GM23248 (cell line): ENCODE measurements around the gene BPIFB3. TPM values are rescaled to one million over a fixed set of nuclear protein-coding genes. Genes with fewer than 3 reads are reported as not detected.

ENCODE experiments used
- DNase-seq: peaks from one replicate; pipeline ENCODE4 v3.0.0-alpha.2; 2015
- H2AFZ ChIP-seq: fragments of 200-600 bp; sonication (generic); 2 replicates; pipeline ENCODE4 v1.6.1; 2016; ENCODE audit warnings: antibody characterized with exemption
- H3F3A ChIP-seq: fragments of 200-600 bp; sonication (generic); 2 replicates; pipeline ENCODE4 v1.6.1; 2016; ENCODE audit warnings: mild to moderate bottlenecking, antibody characterized with exemption, mixed run types; ENCODE audit not compliant: insufficient read depth
- H3K27ac ChIP-seq: fragments of 200-600 bp; sonication (generic); 2 replicates; pipeline ENCODE4 v1.5.1; 2016; ENCODE audit warnings: mild to moderate bottlenecking
- H3K27me3 ChIP-seq: fragments of 200-600 bp; sonication (generic); replicated peaks from 2 replicates; pipeline ENCODE4 v1.6.1; 2016; ENCODE audit warnings: mild to moderate bottlenecking; ENCODE audit not compliant: insufficient read depth
- H3K36me3 ChIP-seq: fragments of 200-600 bp; sonication (generic); 2 replicates; pipeline ENCODE4 v1.6.1; 2016; ENCODE audit warnings: low read depth, mild to moderate bottlenecking
- H3K4me1 ChIP-seq: fragments of 200-600 bp; sonication (generic); 2 replicates; pipeline ENCODE4 v1.6.1; 2016; ENCODE audit warnings: mild to moderate bottlenecking; ENCODE audit not compliant: insufficient read depth
- H3K4me2 ChIP-seq: fragments of 200-600 bp; sonication (generic); one replicate; pipeline ENCODE4 v1.6.1; 2016; ENCODE audit warnings: mild to moderate bottlenecking; ENCODE audit not compliant: unreplicated experiment
- H3K4me3 ChIP-seq: fragments of 200-600 bp; sonication (generic); 2 replicates; pipeline ENCODE4 v1.5.1; 2016; ENCODE audit warnings: mild to moderate bottlenecking
- H3K79me2 ChIP-seq: fragments of 200-600 bp; sonication (generic); 2 replicates; pipeline ENCODE4 v1.6.1; 2016; ENCODE audit warnings: mild to moderate bottlenecking; ENCODE audit not compliant: insufficient read depth
- H3K9ac ChIP-seq: fragments of 200-600 bp; sonication (generic); 2 replicates; pipeline ENCODE4 v1.6.1; 2016; ENCODE audit warnings: mild to moderate bottlenecking
- H3K9me2 ChIP-seq: fragments of 200-600 bp; sonication (generic); 2 replicates; pipeline ENCODE4 v1.6.1; 2016; ENCODE audit warnings: mixed run types, mild to moderate bottlenecking, moderate library complexity; ENCODE audit not compliant: insufficient read depth
- H3K9me3 ChIP-seq: fragments of 200-600 bp; sonication (generic); one replicate; pipeline ENCODE4 v1.6.1; 2017; ENCODE audit warnings: low read depth
- H4K20me1 ChIP-seq: fragments of 200-600 bp; sonication (generic); 2 replicates; pipeline ENCODE4 v1.6.0; 2016; ENCODE audit not compliant: insufficient read depth
- EZH2 ChIP-seq: fragments of 200-600 bp; sonication (generic); IDR thresholded peaks from 2 replicates; pipeline ENCODE4 v1.6.1; 2018; ENCODE audit warnings: antibody characterized with exemption, mild to moderate bottlenecking; ENCODE audit not compliant: insufficient read depth, poor library complexity, severe bottlenecking
- EZH2phosphoT487 ChIP-seq: fragments of 200-600 bp; sonication (generic); IDR thresholded peaks from 2 replicates; pipeline ENCODE4 v1.6.1; 2018; ENCODE audit warnings: antibody characterized with exemption, moderate library complexity, mild to moderate bottlenecking, low read depth; ENCODE audit not compliant: insufficient read depth
- WGBS, 2 experiments: methylation state at CpG; one replicate each; pipeline ENCODE4 v1.1.6; 2015 to 2017; ENCODE audit warnings: low lambda C conversion rate in 2 of 2, low coverage in 1 of 2; ENCODE audit errors: missing lambda C conversion rate in 2 of 2; 5-methylcytosine and 5-hydroxymethylcytosine counted together
- in situ Hi-C: fragments of 300-500 bp; cut with MboI; formaldehyde crosslinking; loops from 2 replicates; pipeline ENCODE4 v1.15.0; 2020
- polyA plus RNA-seq: library from polyadenylated mRNA; unstranded; fragments of >200 nt; fragmentation: Nextera tagmentation; extraction: Ambion mirVana; gene quantifications from 2 replicates; pipeline ENCODE4 v1.2.1, GENCODE V29; 2016
- total RNA-seq: library from RNA; depleted of rRNA; stranded (reverse); fragments of >200 nt; shearing (Covaris generic); gene quantifications from 2 replicates; pipeline ENCODE4 v1.2.3, GENCODE V29; 2014

Gene BPIFB3
- total and polyA plus RNA-seq, 2 experiments from 2014 or later: not detected

GRCh38 chr20:33084722-33085121, 31.0 kb downstream of the BPIFB3 start:
- H3K27ac ChIP-seq: no peak overlapping the region
- TF ChIP-seq EZH2 (no peak), EZH2phosphoT487 (no peak)
- H3K79me2 ChIP-seq: no peaks in the 10 kb centered on the region
- no peak overlapping the region for H3K4me2 ChIP-seq
- H3K4me1 ChIP-seq: no peaks in the 10 kb centered on the region
- DNase-seq: no peak
- no peak overlapping the region for H3K9ac ChIP-seq
- peaks cover 42% of the 10 kb centered on the region for H3K27me3 ChIP-seq
- H4K20me1 ChIP-seq: no peaks in the 10 kb centered on the region
- H3K36me3 ChIP-seq: no peaks in the 10 kb centered on the region
- WGBS, 2 experiments: 75 to 76% methylated on average over 9 to 15 of the region's 15 CpGs
- H3K9me3 ChIP-seq: no peaks in the 10 kb centered on the region
- in situ Hi-C loops: no loop called here
- no peak overlapping the region for H3K4me3 ChIP-seq
- H2AFZ ChIP-seq: no peak overlapping the region
- H3K9me2 ChIP-seq: no peaks in the 10 kb centered on the region
- no peaks in the 10 kb centered on the region for H3F3A ChIP-seq

DNA sequence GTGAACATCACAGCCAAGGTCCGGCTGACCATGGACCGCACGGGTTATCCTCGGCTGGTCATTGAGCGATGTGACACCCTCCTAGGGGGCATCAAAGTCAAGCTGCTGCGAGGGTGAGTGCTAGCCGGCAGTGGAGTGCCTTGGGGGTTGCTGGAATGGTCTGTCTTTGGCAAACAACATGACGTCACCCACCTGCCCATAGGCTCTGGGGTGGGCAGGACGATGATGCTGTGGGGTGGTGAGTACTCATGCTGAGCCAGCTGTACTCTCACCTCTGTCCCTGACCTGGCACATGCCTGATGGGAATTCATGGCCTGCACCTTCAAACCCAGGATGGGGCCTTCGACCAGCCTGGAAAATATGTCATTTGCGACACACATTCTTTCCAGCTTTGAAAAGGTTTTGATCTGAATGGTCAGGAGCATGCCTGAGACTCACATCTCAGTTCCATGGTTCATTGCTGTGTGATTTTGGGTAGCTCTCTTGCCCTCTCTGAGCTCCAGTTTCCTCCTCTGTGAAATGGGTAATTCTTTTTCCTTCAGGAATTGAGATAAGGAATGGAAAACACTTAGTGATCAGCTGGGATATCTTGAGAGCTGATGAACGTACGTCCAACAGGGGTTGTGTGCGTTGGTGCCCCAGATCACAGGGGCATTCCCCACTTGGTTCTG, 32.5 kb downstream of the BPIFB3 start:
- no peak overlapping the region for H3K4me2 ChIP-seq
- no peak for DNase-seq
- no peak overlapping the region for H3K27ac ChIP-seq
- H3K9me2 ChIP-seq: no peaks in the 10 kb centered on the region
- no peaks in the 10 kb centered on the region for H3K4me1 ChIP-seq
- in situ Hi-C loops: no loop called here
- no peaks in the 10 kb centered on the region for H3K79me2 ChIP-seq
- TF ChIP-seq EZH2: no peak
- TF ChIP-seq EZH2phosphoT487: no peak
- no peaks in the 10 kb centered on the region for H3K9me3 ChIP-seq
- no peak overlapping the region for H3K4me3 ChIP-seq
- no peaks in the 10 kb centered on the region for H4K20me1 ChIP-seq
- H3K36me3 ChIP-seq: no peaks in the 10 kb centered on the region
- 58 to 61% methylated on average over 14 of the region's 14 CpGs for WGBS, 2 experiments
- no peak overlapping the region for H2AFZ ChIP-seq
- peaks cover 49% of the 10 kb centered on the region for H3K27me3 ChIP-seq
- H3F3A ChIP-seq: no peaks in the 10 kb centered on the region
- H3K9ac ChIP-seq: no peak overlapping the region

DNA sequence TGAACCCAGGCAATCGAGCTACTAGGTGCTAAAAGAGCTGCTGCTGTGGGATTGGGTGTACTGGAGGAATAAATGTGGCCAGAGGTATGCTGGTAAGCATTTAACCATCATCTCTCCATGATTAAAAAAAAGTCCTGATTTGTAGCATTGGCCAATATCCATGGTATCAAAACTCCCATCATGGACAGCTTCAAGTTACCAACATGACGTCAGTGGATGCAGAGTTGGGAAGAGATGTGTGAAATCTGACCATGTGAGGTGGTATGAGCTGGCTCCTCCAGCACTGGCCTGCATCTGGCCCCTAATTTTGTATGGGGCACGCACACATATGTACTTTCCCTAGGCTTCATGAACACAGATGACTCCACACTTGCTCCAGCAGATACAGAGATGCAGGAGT, 37.4 kb downstream of the BPIFB3 start:
- H4K20me1 ChIP-seq: no peaks in the 10 kb centered on the region
- H3K9me2 ChIP-seq: no peaks in the 10 kb centered on the region
- in situ Hi-C loops: no loop called here
- no peak for DNase-seq
- H3K27ac ChIP-seq: no peak overlapping the region
- H3F3A ChIP-seq: no peaks in the 10 kb centered on the region
- no peaks in the 10 kb centered on the region for H3K4me1 ChIP-seq
- H3K79me2 ChIP-seq: no peaks in the 10 kb centered on the region
- H3K4me2 ChIP-seq: no peak overlapping the region
- no peak overlapping the region for H3K4me3 ChIP-seq
- no peaks in the 10 kb centered on the region for H3K9me3 ChIP-seq
- 37 to 52% methylated on average over 3 of the region's 3 CpGs for WGBS, 2 experiments
- no peaks in the 10 kb centered on the region for H3K36me3 ChIP-seq
- H3K27me3 ChIP-seq: peaks cover 31% of the 10 kb centered on the region
- TF ChIP-seq EZH2 (no peak), EZH2phosphoT487 (no peak)
- H2AFZ ChIP-seq: no peak overlapping the region
- H3K9ac ChIP-seq: no peak overlapping the region

- DNase-seq: no peak
- H3K4me1 ChIP-seq: no peaks in the 10 kb centered on the region
- H3K9ac ChIP-seq: no peak overlapping the region
- H3F3A ChIP-seq: no peaks in the 10 kb centered on the region
- no peaks in the 10 kb centered on the region for H3K36me3 ChIP-seq
- H3K9me2 ChIP-seq: no peaks in the 10 kb centered on the region
- H3K4me2 ChIP-seq: no peak overlapping the region
- H3K79me2 ChIP-seq: no peaks in the 10 kb centered on the region
- H3K9me3 ChIP-seq: no peaks in the 10 kb centered on the region
- no peak overlapping the region for H2AFZ ChIP-seq
- no peak for TF ChIP-seq EZH2phosphoT487
- TF ChIP-seq EZH2: no peak
- in situ Hi-C loops: no loop called here
- H3K27me3 ChIP-seq: peaks cover 27% of the 10 kb centered on the region
- H3K4me3 ChIP-seq: no peak overlapping the region
- H4K20me1 ChIP-seq: no peaks in the 10 kb centered on the region
- no peak overlapping the region for H3K27ac ChIP-seq
- 62 to 73% methylated on average over 3 of the region's 3 CpGs for WGBS, 2 experiments
Observed at GRCh38 chr20:33091693-33092092, 38.0 kb downstream of the BPIFB3 start.

GRCh38 chr20:33092361-33092760, 38.7 kb downstream of the BPIFB3 start:
- Histone ChIP-seq H4K20me1 (no peaks in the 10 kb centered on the region), H3K79me2 (no peaks in the 10 kb centered on the region), H3K9me2 (no peaks in the 10 kb centered on the region), H3K4me3 (no peak overlapping the region), H3K4me1 (no peaks in the 10 kb centered on the region), H3K9ac (no peak overlapping the region), H3F3A (no peaks in the 10 kb centered on the region), H2AFZ (no peak overlapping the region), H3K27me3 (peaks cover 27% of the 10 kb centered on the region), H3K36me3 (no peaks in the 10 kb centered on the region), H3K4me2 (no peak overlapping the region), H3K27ac (no peak overlapping the region), H3K9me3 (no peaks in the 10 kb centered on the region)
- WGBS, 2 experiments: 27 to 57% methylated on average over 3 of the region's 3 CpGs
- DNase-seq: no peak
- in situ Hi-C loops: no loop called here
- TF ChIP-seq EZH2 (no peak), EZH2phosphoT487 (no peak)
